PC-3 (cell line): ENCODE measurements around the gene MEPCE. TPM values are rescaled to one million over a fixed set of nuclear protein-coding genes. Genes with fewer than 3 reads are reported as not detected.

Source experiments
- ATAC-seq: fragments of 200-7000 bp; cut with Tn5 transposase; 2 replicates; pipeline ENCODE4 v1.9.1; 2020; ENCODE audit warnings: mild to moderate bottlenecking, moderate library complexity
- BruUV-seq: library from RNA; stranded (reverse); fragments of 400-500 nt; replicated peaks from 2 replicates; lab custom pipeline; 2021; lab: Mats Ljungman, UMichigan
- CTCF ChIA-PET: fragments of 300-600 bp; sonication (Branson Sonifier 250); formaldehyde crosslinking; loops from one replicate; lab custom pipeline; 2022; ENCODE audit warnings: antibody characterized with exemption; lab: Charles Lee
- POLR2A ChIA-PET: fragments of 300-600 bp; sonication (Branson Sonifier 250); formaldehyde crosslinking; loops from one replicate; lab custom pipeline; 2022; ENCODE audit warnings: antibody characterized with exemption; ENCODE audit not compliant: unreplicated experiment; lab: Charles Lee
- DNase-seq: peaks from one replicate; pipeline ENCODE4 v3.0.0-alpha.2; 2015
- H2AFZ ChIP-seq: fragments of 300-600 bp; sonication (generic); 2 replicates; pipeline ENCODE4 v1.6.0; 2016; ENCODE audit warnings: antibody characterized with exemption, low read length
- H3F3A ChIP-seq: fragments of 300-600 bp; sonication (generic); one replicate; pipeline ENCODE4 v1.6.0; 2017; ENCODE audit warnings: antibody characterized with exemption, low read length, control low read depth, mild to moderate bottlenecking; ENCODE audit not compliant: unreplicated experiment
- H3K27ac ChIP-seq: fragments of 300-600 bp; sonication (generic); 2 replicates; pipeline ENCODE4 v1.5.1; 2016; ENCODE audit warnings: mild to moderate bottlenecking, low read length
- H3K27me3 ChIP-seq: fragments of 300-600 bp; sonication (generic); 2 replicates; pipeline ENCODE4 v1.6.1; 2016; ENCODE audit warnings: low read length, mixed read lengths
- H3K36me3 ChIP-seq: fragments of 300-600 bp; sonication (generic); 2 replicates; pipeline ENCODE4 v1.6.1; 2016; ENCODE audit warnings: low read depth, mixed run types, low read length, mixed read lengths
- H3K4me1 ChIP-seq: fragments of 300-600 bp; sonication (generic); 2 replicates; pipeline ENCODE4 v1.5.1; 2016; ENCODE audit warnings: low read length; ENCODE audit not compliant: insufficient read depth
- H3K4me2 ChIP-seq: fragments of 300-600 bp; sonication (generic); 2 replicates; pipeline ENCODE4 v1.6.0; 2016; ENCODE audit warnings: low read length
- H3K4me3 ChIP-seq: fragments of 300-600 bp; sonication (generic); 2 replicates; pipeline ENCODE4 v1.5.1; 2016; ENCODE audit warnings: mild to moderate bottlenecking, low read length, mixed read lengths
- H3K79me2 ChIP-seq: fragments of 300-600 bp; sonication (generic); 2 replicates; pipeline ENCODE4 v1.6.1; 2017; ENCODE audit warnings: low read length, mixed read lengths
- H3K9ac ChIP-seq: fragments of 300-600 bp; sonication (generic); 2 replicates; pipeline ENCODE4 v1.6.0; 2016; ENCODE audit warnings: mild to moderate bottlenecking, low read length
- H3K9me2 ChIP-seq: fragments of 300-600 bp; sonication (generic); replicated peaks from 2 replicates; pipeline ENCODE4 v1.6.1; 2016; ENCODE audit warnings: mixed run types, low read length, mixed read lengths
- H3K9me3 ChIP-seq: fragments of 300-600 bp; sonication (generic); 2 replicates; pipeline ENCODE4 v1.6.1; 2016; ENCODE audit warnings: low read length, mixed read lengths
- H4K20me1 ChIP-seq: fragments of 300-600 bp; sonication (generic); 2 replicates; pipeline ENCODE4 v1.6.1; 2016; ENCODE audit warnings: low read length, mixed read lengths
- CTCF ChIP-seq: fragments of 300-600 bp; sonication (generic); conservative IDR thresholded peaks from 2 replicates; pipeline ENCODE4 v1.5.1; 2017; ENCODE audit warnings: antibody characterized with exemption, low read depth, mild to moderate bottlenecking, low read length
- EZH2 ChIP-seq: fragments of 300-600 bp; sonication (generic); IDR thresholded peaks from one replicate; pipeline ENCODE4 v1.6.1; 2017; ENCODE audit warnings: antibody characterized with exemption, mild to moderate bottlenecking, low read length; ENCODE audit not compliant: unreplicated experiment
- EZH2phosphoT487 ChIP-seq: fragments of 300-600 bp; sonication (generic); IDR thresholded peaks from 2 replicates; pipeline ENCODE4 v1.6.1; 2018; ENCODE audit warnings: mild to moderate bottlenecking, antibody characterized with exemption, low read length, borderline replicate concordance
- intact Hi-C: fragments of 100-400 bp; cut with micrococcal nuclease; formaldehyde crosslinking; loops from 2 replicates; pipeline ENCODE4 v1.9.0; 2023
- total RNA-seq: library from RNA; depleted of rRNA; stranded (reverse); fragments of >200 nt; gene quantifications from 2 replicates; pipeline ENCODE4 v1.2.3, GENCODE V29; 2014

MEPCE gene
- total RNA-seq, 1 experiment from 2014 or later = 36.0 TPM

- DNase-seq = no peak
- Histone ChIP-seq H3K9me3 (no peaks in the 10 kb centered on the region), H3K9ac (peak overlapping the region; percentile 86), H3K36me3 (peaks cover 22% of the 10 kb centered on the region), H3K27ac (no peak overlapping the region), H4K20me1 (no peaks in the 10 kb centered on the region), H3F3A (peaks cover 9% of the 10 kb centered on the region), H3K4me3 (peak overlapping the region; percentile 97), H2AFZ (no peak overlapping the region), H3K4me1 (peaks cover 34% of the 10 kb centered on the region), H3K9me2 (no peaks in the 10 kb centered on the region), H3K79me2 (peaks cover 64% of the 10 kb centered on the region), H3K27me3 (no peaks in the 10 kb centered on the region), H3K4me2 (peak overlapping the region; percentile 97)
- ChIA-PET CTCF (no interaction called here), POLR2A (interaction anchor here (0.5 kb wide), 1 partner anchor 1882 kb away, joined by 3 read pairs; no protein-coding TSS in a partner anchor)
- no TSS peak for BruUV-seq
- no peak for ATAC-seq
- intact Hi-C loops = no loop called here
- TF ChIP-seq EZH2phosphoT487 (no peak), EZH2 (no peak), CTCF (no peak)
Measured at GRCh38 chr7:100434297-100435144, 4.9 kb downstream of the MEPCE start.

GRCh38 chr7:100435401-100436304 lies 6.0 kb downstream of the MEPCE start:
- ChIA-PET POLR2A (interaction anchor here (1.0 kb wide), 1 partner anchor 177 kb away, joined by 4 read pairs; the partner anchor contains the start of gene MOSPD3), CTCF (interaction anchor here (0.5 kb wide), 1 partner anchor 11 kb away, joined by 6 read pairs; no protein-coding TSS in a partner anchor)
- no peaks in the 10 kb centered on the region for H3K9me2 ChIP-seq
- peaks cover 9% of the 10 kb centered on the region for H3F3A ChIP-seq
- H3K4me3 ChIP-seq = peak overlapping the region; percentile 97
- H3K79me2 ChIP-seq = peaks cover 52% of the 10 kb centered on the region
- peak overlapping the region; percentile 86 for H3K9ac ChIP-seq
- peak; percentile 37 for DNase-seq
- no peaks in the 10 kb centered on the region for H3K9me3 ChIP-seq
- ATAC-seq = peak; percentile 54
- no peaks in the 10 kb centered on the region for H4K20me1 ChIP-seq
- H3K4me1 ChIP-seq = peaks cover 30% of the 10 kb centered on the region
- BruUV-seq = TSS peak; percentile 54
- intact Hi-C loops = no loop called here
- TF ChIP-seq EZH2phosphoT487 = peak; percentile 55; the same call in 1 of the 2 replicates
- TF ChIP-seq EZH2 = no peak
- TF ChIP-seq CTCF = no peak
- H3K4me2 ChIP-seq = peak overlapping the region; percentile 97
- H2AFZ ChIP-seq = peak overlapping the region; percentile 72
- no peaks in the 10 kb centered on the region for H3K27me3 ChIP-seq
- peaks cover 22% of the 10 kb centered on the region for H3K36me3 ChIP-seq
- peak overlapping the region; percentile 82 for H3K27ac ChIP-seq
